HG03095 (cell line): ENCODE data around the gene PALMD.

ENCODE experiments used
- ATAC-seq: cut with Tn5 transposase; IDR thresholded peaks from one replicate; pipeline ENCODE4 v1.9.1; 2021; ENCODE audit warnings: moderate library complexity; ENCODE audit not compliant: unreplicated experiment

The PALMD gene

GRCh38 chr1:99657213-99658030 lies 11.5 kb downstream of the PALMD start:
- no peak for ATAC-seq

DNA sequence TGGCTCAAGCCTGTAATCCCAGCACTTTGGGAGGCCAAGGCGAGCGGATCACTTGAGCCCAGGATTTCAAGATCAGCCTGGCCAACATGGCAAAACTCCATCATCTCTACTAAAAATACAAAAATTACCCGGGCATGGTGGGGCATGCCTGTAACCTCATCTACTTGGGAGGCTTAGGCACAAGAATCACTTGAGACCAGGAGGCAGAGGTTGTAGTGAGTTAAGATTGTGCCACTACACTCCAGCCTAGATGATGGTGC lies 12.0 kb downstream of the PALMD start:
- ATAC-seq, result no peak

- ATAC-seq, result no peak
Measured at GRCh38 chr1:99659755-99660210, 13.9 kb downstream of the PALMD start.

DNA sequence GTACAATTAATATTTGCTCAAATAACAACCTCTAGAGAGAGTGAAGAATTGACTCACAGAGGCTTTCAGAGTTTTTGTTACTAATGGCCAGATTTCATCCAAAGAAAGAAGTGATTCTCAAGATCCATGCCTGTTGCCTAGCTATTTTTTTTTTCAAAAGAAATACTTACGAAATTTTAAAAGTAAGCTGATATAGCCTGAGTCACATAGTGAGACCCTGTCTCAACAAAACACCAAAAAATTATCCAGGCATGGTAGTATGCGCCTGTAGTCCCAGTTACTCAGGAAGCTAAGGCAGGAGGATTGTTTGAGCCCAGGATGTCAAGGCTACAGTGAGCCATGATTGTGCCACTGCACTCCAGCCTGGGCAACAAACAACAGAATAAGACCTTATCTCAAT lies 14.6 kb downstream of the PALMD start:
- no peak for ATAC-seq

DNA sequence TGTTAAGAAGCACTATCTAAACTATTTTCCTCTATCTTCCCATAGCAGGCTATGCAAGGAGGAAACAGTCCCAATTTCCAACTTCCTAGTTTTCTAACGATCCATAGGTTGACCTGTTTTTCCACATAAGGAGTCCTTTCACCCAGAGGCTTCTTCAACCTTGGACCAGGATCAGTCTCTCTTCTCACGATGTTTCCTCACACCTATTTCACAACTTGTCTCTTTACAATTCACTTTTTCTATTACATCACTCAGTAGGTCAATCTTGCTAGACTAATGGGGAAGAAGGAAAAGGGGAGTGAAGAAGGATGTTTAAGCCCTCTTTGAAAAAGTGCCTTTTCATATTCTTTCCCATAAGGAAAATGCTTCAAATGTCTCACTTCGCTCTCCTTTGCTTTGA lies 15.9 kb downstream of the PALMD start:
- ATAC-seq, result no peak

DNA sequence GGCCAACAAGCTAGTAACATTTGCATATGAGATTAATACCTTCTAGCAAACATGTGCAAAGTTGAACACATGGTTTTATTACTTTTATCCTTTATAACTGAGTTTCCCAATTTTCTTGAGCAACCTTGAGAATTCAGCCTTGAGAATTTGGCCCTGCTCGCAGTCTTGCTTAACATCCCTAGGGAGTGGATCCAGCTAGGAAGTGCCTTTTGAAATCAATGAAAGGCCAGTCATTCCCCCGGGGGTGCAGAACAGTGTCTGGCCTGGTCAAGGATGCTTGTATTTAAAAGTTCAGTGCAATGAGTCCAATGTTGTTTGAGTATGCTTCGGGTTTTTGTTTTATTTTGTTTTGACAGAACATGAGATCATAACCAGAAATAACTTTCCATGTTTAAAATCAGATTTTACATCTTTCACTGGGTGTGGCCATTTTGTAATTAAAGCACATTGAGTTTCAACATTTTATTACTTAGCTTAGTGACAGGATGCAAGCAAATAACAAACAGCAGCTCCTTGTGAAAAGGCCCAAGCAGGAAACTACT lies 16.7 kb downstream of the PALMD start:
- ATAC-seq, result no peak

DNA sequence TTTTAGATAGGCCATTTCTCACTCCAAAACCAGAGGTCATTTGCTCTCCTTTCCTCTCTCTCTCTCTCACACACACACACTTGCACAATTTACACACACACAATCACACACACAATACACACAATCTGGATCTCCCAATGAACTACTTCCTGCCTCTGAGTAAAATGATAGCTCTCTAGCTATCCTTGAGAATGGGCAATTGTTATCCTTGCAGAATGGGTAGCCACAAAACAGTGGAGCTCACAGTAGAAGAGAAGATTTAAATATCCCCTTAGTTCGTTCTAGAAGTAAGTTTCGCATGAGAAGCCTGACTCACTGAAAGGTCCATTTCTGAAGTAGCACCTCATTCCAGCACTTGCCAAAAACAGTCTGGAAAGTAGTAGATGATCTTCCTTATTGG lies 17.6 kb downstream of the PALMD start:
- no peak for ATAC-seq

GRCh38 chr1:99665212-99665611 lies 19.3 kb downstream of the PALMD start:
- no peak for ATAC-seq

- ATAC-seq, result no peak
Measured at GRCh38 chr1:99669376-99669775, 23.5 kb downstream of the PALMD start.

DNA sequence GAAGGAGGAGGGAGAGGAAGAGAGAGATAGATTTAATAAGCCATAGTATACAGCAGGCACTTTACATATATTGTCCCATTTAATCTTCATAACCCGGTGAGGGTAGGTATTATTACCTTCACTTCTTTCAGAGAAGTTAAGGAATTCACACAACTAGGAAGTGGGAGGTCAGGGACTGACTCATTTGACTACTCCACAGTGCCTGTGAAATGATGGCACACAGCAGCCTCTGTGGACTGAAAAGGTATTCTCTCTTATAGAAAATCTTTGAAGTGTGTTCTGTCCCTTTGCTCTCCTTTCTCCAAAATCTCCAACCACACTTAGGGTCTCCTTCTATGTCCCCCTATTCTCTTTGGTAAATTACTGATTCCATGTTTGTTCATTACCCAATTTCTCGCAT lies 23.9 kb downstream of the PALMD start:
- no peak for ATAC-seq

- no peak for ATAC-seq
Measured at GRCh38 chr1:99670583-99670982, 24.7 kb downstream of the PALMD start.

- ATAC-seq, result no peak
Measured at GRCh38 chr1:99672038-99672437, 26.1 kb downstream of the PALMD start.

- no peak for ATAC-seq
Measured at GRCh38 chr1:99672530-99673213, 26.8 kb downstream of the PALMD start.

GRCh38 chr1:99673315-99673714 lies 27.4 kb downstream of the PALMD start:
- no peak for ATAC-seq

DNA sequence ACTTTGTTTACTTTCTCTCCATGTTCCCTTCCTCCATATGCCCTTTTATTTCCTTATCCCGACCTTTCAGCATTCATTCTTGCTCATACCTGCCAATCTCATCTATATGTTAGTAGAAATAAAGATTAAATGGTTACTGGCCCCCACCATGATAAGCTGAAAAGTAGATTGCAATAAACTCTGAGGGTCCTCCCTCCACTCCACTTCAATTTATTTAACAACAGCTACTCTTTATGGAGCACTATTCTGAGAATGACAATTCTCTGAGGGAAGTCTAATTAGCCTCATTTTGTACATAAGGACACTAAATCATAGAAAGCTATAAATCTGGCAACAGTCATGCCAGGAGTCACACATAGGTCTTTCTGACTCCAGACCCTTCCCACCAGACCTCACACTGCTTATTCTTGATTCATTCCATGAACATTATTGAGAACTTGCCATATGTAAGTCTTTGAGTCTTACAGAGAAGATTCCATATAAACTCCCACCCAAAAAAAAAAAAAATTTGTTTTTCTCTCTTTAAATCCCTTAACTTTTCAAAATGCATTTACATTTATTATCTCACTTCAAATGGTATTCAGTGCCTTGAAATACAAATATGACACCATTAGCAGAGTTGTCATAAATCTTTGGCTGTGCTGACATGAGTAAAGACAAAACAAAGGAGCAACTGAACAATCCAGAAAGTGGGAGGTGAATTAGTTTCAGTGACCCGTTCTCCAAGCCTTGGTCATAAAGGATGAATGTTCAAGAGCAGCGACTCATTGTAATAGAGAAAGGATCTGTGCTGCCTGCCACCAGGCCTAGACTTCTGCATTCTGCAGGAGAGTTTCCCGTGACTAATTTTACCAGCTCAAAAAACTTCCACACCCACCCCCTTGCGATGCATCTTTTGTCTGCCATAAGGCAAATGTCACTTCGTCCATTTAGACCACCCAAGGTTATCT lies 28.5 kb downstream of the PALMD start:
- ATAC-seq, result no peak

DNA sequence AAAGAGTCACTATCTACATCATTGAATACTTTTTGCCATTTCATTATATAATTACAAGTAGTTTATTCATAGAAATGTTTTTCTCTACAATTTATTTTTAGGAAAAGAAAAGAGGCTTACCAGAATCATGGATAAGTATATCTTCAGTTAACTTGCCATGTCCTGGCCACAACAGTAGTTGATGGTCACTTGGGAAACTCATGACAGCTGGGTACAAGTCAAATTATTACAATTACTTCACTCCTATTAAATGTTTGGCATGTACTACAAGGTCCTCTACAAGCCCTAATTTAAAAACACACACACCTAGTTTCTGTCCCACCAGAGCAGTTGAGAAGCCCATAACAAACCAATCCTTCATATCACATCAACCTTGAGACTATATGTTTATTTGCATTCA lies 29.4 kb downstream of the PALMD start:
- ATAC-seq, result no peak

- ATAC-seq, result no peak
Measured at GRCh38 chr1:99675994-99676393, 30.1 kb downstream of the PALMD start.

DNA sequence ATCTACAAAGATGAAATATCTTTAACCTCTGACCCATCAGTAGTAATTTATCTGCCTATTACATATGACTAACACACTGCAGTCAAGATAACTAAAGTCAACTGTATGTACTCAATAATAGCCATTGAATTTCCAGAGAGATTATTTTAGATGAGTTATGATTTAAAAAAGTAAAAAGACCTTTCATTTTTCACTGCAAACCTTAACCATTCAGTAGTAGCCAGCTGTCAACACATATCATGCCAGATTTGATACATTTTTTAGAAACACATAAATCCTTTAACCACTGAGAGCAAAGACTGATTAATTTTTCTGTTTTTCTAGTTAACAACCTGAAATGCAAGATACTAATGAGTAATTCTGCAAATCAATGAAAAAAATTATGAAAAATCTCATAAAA lies 31.0 kb downstream of the PALMD start:
- ATAC-seq, result no peak

DNA sequence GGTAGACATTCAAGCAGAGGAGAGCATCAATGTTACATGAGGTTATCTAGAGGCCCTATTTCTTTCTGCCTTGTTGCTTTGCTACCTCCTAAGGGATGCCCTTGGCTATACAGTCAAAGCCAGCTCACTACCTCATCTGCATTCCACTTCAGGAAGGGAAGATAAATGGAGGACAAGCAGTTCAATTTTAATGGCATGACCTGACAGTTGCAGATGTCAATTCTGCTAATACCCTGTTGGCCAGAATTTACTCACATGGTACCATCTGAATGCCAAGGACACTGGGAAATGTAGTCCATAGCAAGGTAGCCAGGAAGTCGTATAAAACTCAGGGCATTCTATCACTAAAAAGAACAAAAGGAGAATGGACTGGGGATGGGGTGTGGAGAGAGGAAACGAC lies 31.5 kb downstream of the PALMD start:
- no peak for ATAC-seq

DNA sequence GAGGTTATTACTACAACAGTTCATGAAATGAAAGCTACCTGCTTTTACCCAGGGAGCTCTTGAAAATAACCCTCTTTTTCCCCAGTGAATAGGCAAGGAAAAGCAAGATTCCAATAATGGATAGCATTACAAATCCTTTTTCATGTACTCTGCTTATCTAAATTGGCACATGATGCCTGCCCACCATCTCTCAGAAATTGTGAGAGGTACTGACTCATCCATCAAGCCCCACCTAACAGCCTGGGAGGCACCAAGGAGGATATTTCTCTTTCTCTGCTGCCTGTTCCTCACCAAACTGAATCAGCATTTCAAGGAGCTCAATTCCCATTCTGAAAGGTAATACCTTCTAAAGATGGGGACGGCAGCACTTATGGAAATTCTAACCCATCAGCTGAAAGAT lies 34.4 kb downstream of the PALMD start:
- no peak for ATAC-seq

- no peak for ATAC-seq
Measured at GRCh38 chr1:99681583-99681982, 35.7 kb downstream of the PALMD start.
